GM06990 (cell line): ENCODE results near the gene LGR6.
"Not testable (repeated sequence)": the region's sequence is repeated elsewhere in the genome, so short reads cannot be mapped to it uniquely, and the experiment has no call there.

Experiments
- DNase-seq: peaks from one replicate; pipeline ENCODE4 v3.0.0-alpha.2; 2011; ENCODE audit not compliant: insufficient read length; ENCODE audit errors: extremely low read depth
- H3K27me3 ChIP-seq: replicated peaks from 2 replicates; pipeline ENCODE4 v1.6.0; 2011; ENCODE audit warnings: low read length; ENCODE audit not compliant: control insufficient read depth, insufficient read depth
- H3K36me3 ChIP-seq: 2 replicates; pipeline ENCODE4 v1.5.1; 2011; ENCODE audit warnings: low read length; ENCODE audit not compliant: control insufficient read depth, insufficient read depth
- H3K4me3 ChIP-seq: replicated peaks from 2 replicates; pipeline ENCODE4 v1.5.1; 2011; ENCODE audit warnings: low read depth, mild to moderate bottlenecking, control low read depth, low read length
- CTCF ChIP-seq: IDR thresholded peaks from 2 replicates; pipeline ENCODE4 v1.5.1; 2011; ENCODE audit warnings: low read length, control low read depth, mild to moderate bottlenecking, inconsistent platforms; ENCODE audit not compliant: insufficient read depth, poor library complexity, severe bottlenecking

The LGR6 gene

GRCh38 chr1:202172015-202172355, 21.6 kb upstream of the LGR6 start:
- no peaks in the 10 kb centered on the region for H3K36me3 ChIP-seq
- no peak overlapping the region for H3K4me3 ChIP-seq
- no peak for TF ChIP-seq CTCF
- H3K27me3 ChIP-seq, result no peaks in the 10 kb centered on the region
- DNase-seq, result no peak

GRCh38 chr1:202173993-202174392, 19.6 kb upstream of the LGR6 start:
- no peak for TF ChIP-seq CTCF
- DNase-seq, result no peak
- H3K27me3 ChIP-seq, result no peaks in the 10 kb centered on the region

GRCh38 chr1:202176949-202177927, 16.4 kb upstream of the LGR6 start:
- no peak for TF ChIP-seq CTCF
- no peaks in the 10 kb centered on the region; the same call in 1 of the 2 replicates for H3K27me3 ChIP-seq
- H3K36me3 ChIP-seq, result no peaks in the 10 kb centered on the region
- H3K4me3 ChIP-seq, result no peak overlapping the region
- no peak for DNase-seq

More at GRCh38 chr1:202173993-202174392, 19.6 kb upstream of the LGR6 start:
- no peak overlapping the region for H3K4me3 ChIP-seq
- H3K36me3 ChIP-seq, result no peaks in the 10 kb centered on the region

- no peak for DNase-seq
- TF ChIP-seq CTCF, result no peak
- no peak overlapping the region for H3K4me3 ChIP-seq
- no peaks in the 10 kb centered on the region for H3K36me3 ChIP-seq
- no peaks in the 10 kb centered on the region; the same call in 1 of the 2 replicates for H3K27me3 ChIP-seq
Observed at GRCh38 chr1:202179828-202180750, 13.5 kb upstream of the LGR6 start.

- H3K27me3 ChIP-seq, H3K4me3 ChIP-seq, H3K36me3 ChIP-seq, DNase-seq: not testable (repeated sequence)
Observed at GRCh38 chr1:202180751-202181139, 12.9 kb upstream of the LGR6 start.

GRCh38 chr1:202181586-202181985, 12.0 kb upstream of the LGR6 start:
- Histone ChIP-seq H3K4me3 (no peak overlapping the region), H3K36me3 (no peaks in the 10 kb centered on the region), H3K27me3 (no peaks in the 10 kb centered on the region; the same call in 1 of the 2 replicates)
- TF ChIP-seq CTCF, result no peak
- DNase-seq, result no peak
